GM12878 (cell line): ENCODE results near the gene EPB41L4B. TPM values are rescaled to one million over a fixed set of nuclear protein-coding genes. Genes with fewer than 3 reads are reported as not detected.

Experiments used
- ATAC-seq: fragments of 200-7000 bp; cut with Tn5 transposase; 3 replicates; pipeline ENCODE4 v1.9.1; 2020; ENCODE audit warnings: mild to moderate bottlenecking, moderate library complexity
- BruUV-seq: library from RNA; stranded (reverse); fragments of 400-500 nt; replicated peaks from 2 replicates; lab custom pipeline; 2021; lab: Mats Ljungman, UMichigan
- CTCF ChIA-PET: fragments of 300-600 bp; sonication (Branson Sonifier 250); formaldehyde crosslinking; extraction: SDS; loops from one replicate; lab custom pipeline; 2021; ENCODE audit warnings: inconsistent platforms; lab: Yijun Ruan, JAX
- POLR2A ChIA-PET: fragments of 350-600 bp; formaldehyde crosslinking; extraction: SDS; loops from one replicate; lab custom pipeline; 2021; ENCODE audit warnings: inconsistent platforms; lab: Charles Lee
- RAD21 ChIA-PET: fragments of 300-600 bp; sonication (Branson Sonifier 250); formaldehyde crosslinking; loops from one replicate; lab custom pipeline; 2023; ENCODE audit warnings: antibody characterized with exemption; ENCODE audit not compliant: unreplicated experiment; lab: Charles Lee
- SMC1A ChIA-PET: fragments of 300-600 bp; sonication (Branson Sonifier 250); formaldehyde crosslinking; loops from one replicate; lab custom pipeline; 2023; ENCODE audit not compliant: unreplicated experiment, uncharacterized antibody; lab: Charles Lee
- DNase-seq: peaks from one replicate; pipeline ENCODE4 v3.0.0-alpha.2; 2011; ENCODE audit warnings: low read depth, low spot score
- FAIRE-seq: peaks from 3 replicates; lab custom pipeline; 2011; peaks lifted over from hg19 to GRCh38; lab: Jason Lieb, UNC
- H2AFZ ChIP-seq: 2 replicates; pipeline ENCODE4 v1.6.0; 2011; ENCODE audit warnings: low read depth, low read length, control low read depth; ENCODE audit not compliant: control insufficient read depth
- H3K27ac ChIP-seq: 2 replicates; pipeline ENCODE4 v1.5.1; 2011; ENCODE audit warnings: control low read depth; ENCODE audit not compliant: control insufficient read depth, insufficient read depth
- H3K27me3 ChIP-seq, 2 experiments: replicated peaks in 1 of 2; 2 replicates each; pipeline versions ENCODE4 v1.6.0 to v1.6.1; 2011; ENCODE audit warnings: low read length in 1 of 2; ENCODE audit not compliant: control insufficient read depth in 2 of 2, insufficient read depth in 2 of 2
- H3K36me3 ChIP-seq, 2 experiments: 2 replicates each; pipeline ENCODE4 v1.5.1; 2011; ENCODE audit warnings: low read length in 1 of 2; ENCODE audit not compliant: control insufficient read depth in 2 of 2, insufficient read depth in 2 of 2
- H3K4me1 ChIP-seq: 2 replicates; pipeline ENCODE4 v1.6.1; 2011; ENCODE audit warnings: mild to moderate bottlenecking, low read length, moderate library complexity, mixed read lengths; ENCODE audit not compliant: control insufficient read depth, insufficient read depth
- H3K4me2 ChIP-seq: 2 replicates; pipeline ENCODE4 v1.6.0; 2011; ENCODE audit warnings: control low read depth; ENCODE audit not compliant: control insufficient read depth, insufficient read depth
- H3K4me3 ChIP-seq: fragments of 200-600 bp; sonication (generic); 2 replicates; pipeline ENCODE4 v1.5.1; 2016
- H3K79me2 ChIP-seq: 2 replicates; pipeline ENCODE4 v1.6.0; 2011; ENCODE audit warnings: low read length; ENCODE audit not compliant: control insufficient read depth, insufficient read depth
- H3K9ac ChIP-seq: 2 replicates; pipeline ENCODE4 v1.8.0; 2011; ENCODE audit warnings: low read length, control low read depth, mixed read lengths; ENCODE audit not compliant: control insufficient read depth, insufficient read depth
- H3K9me3 ChIP-seq: replicated peaks from 3 replicates; pipeline ENCODE4 v1.5.1; 2011; ENCODE audit warnings: mild to moderate bottlenecking, low read length; ENCODE audit not compliant: control insufficient read depth, insufficient read depth
- H4K20me1 ChIP-seq: 2 replicates; pipeline ENCODE4 v1.6.0; 2011; ENCODE audit not compliant: control insufficient read depth, insufficient read depth
- BMI1 ChIP-seq: fragments of 450-650 bp; IDR thresholded peaks from 2 replicates; pipeline ENCODE4 v1.6.1; 2016; ENCODE audit warnings: mild to moderate bottlenecking, moderate library complexity, borderline replicate concordance
- CBX3 ChIP-seq: fragments of 200-600 bp; sonication (generic); IDR thresholded peaks from 2 replicates; pipeline ENCODE4 v1.6.1; 2016; ENCODE audit warnings: low read depth, borderline replicate concordance
- CHD1 ChIP-seq: IDR thresholded peaks from 2 replicates; pipeline ENCODE4 v1.6.1; 2012; ENCODE audit warnings: low read depth, low read length, improper control_type of control experiment
- EED ChIP-seq: sonication (generic); IDR thresholded peaks from 2 replicates; pipeline ENCODE4 v1.6.1; 2016; ENCODE audit warnings: antibody characterized with exemption, low read depth
- GATAD2B ChIP-seq: fragments of 450-650 bp; conservative IDR thresholded peaks from 2 replicates; pipeline ENCODE4 v1.6.1; 2017; ENCODE audit warnings: low read depth, mild to moderate bottlenecking, moderate library complexity
- HDAC6 ChIP-seq: fragments of 200-600 bp; sonication (generic); IDR thresholded peaks from one replicate; pipeline ENCODE4 v1.8.0; 2017; ENCODE audit warnings: antibody characterized with exemption; ENCODE audit not compliant: unreplicated experiment
- IKZF2 ChIP-seq, 2 experiments: fragments of 450-650 bp; IDR thresholded peaks; 2 replicates each; pipeline ENCODE4 v1.6.1; 2017; ENCODE audit warnings: mild to moderate bottlenecking in 2 of 2, moderate library complexity in 2 of 2
- MTA2 ChIP-seq: fragments of 450-650 bp; IDR thresholded peaks from 2 replicates; pipeline ENCODE4 v1.6.1; 2016; ENCODE audit warnings: low read depth, mild to moderate bottlenecking, moderate library complexity
- NFIC ChIP-seq: IDR thresholded peaks from 2 replicates; pipeline ENCODE4 v1.6.1; 2012; ENCODE audit warnings: low read depth, mild to moderate bottlenecking, inconsistent platforms, low read length, moderate library complexity
- SMARCA5 ChIP-seq: fragments of 450-650 bp; IDR thresholded peaks from 2 replicates; pipeline ENCODE4 v1.6.1; 2017; ENCODE audit warnings: mild to moderate bottlenecking
- SREBF2 ChIP-seq: IDR thresholded peaks from 2 replicates; pipeline ENCODE4 v1.6.1; 2012; ENCODE audit warnings: mild to moderate bottlenecking, low read length
- TCF7 ChIP-seq: IDR thresholded peaks from 2 replicates; pipeline ENCODE4 v1.6.1; 2014; ENCODE audit warnings: antibody characterized with exemption, borderline replicate concordance
- WGBS: methylation state at CpG from one replicate; pipeline ENCODE4 v1.1.6; 2016; ENCODE audit warnings: low lambda C conversion rate; ENCODE audit not compliant: insufficient replicate concordance, insufficient coverage; ENCODE audit errors: missing lambda C conversion rate; 5-methylcytosine and 5-hydroxymethylcytosine counted together
- in situ Hi-C: fragments of 300-500 bp; cut with MboI; formaldehyde crosslinking; loops from 9 replicates; pipeline ENCODE4 v1.14.3; 2018; ENCODE audit warnings: mixed read lengths
- intact Hi-C: fragments of 100-400 bp; cut with micrococcal nuclease; formaldehyde crosslinking; loops from one replicate; pipeline ENCODE4 v1.14.2; 2022; ENCODE audit not compliant: unreplicated experiment
- polyA plus RNA-seq, 11 experiments: library from polyadenylated mRNA; depleted of rRNA in 4 of 11; unstranded in 6 of 11; stranded (reverse) in 5 of 11; fragments of >200 nt; fragmentation: Nextera tagmentation in 4 of 11; fragmentation: Illumina TruSeq in 1 of 11; extraction: Ambion mirVana in 4 of 11; extraction: Trizol in 1 of 11; gene quantifications; 1 replicate in 1 of 11; 2 replicates in 10 of 11; pipeline versions ENCODE4 v1.2.1 to v1.2.3, GENCODE V29; 2011 to 2016; ENCODE audit warnings: inconsistent platforms in 2 of 11, missing spikeins in 2 of 11, low read depth in 1 of 11
- total RNA-seq, 4 experiments: library from RNA; depleted of rRNA in 3 of 4; stranded (reverse); fragments of >200 nt in 3 of 4; fragmentation: Illumina TruSeq in 1 of 4; extraction: Trizol in 1 of 4; gene quantifications; 2 replicates each; pipeline versions ENCODE4 v1.2.1 to v1.2.3, GENCODE V29; 2013 to 2021
- TF ChIP-seq, protein P1 (sequence below): IDR thresholded peaks from 2 replicates; pipeline ENCODE4 v1.6.1; 2012; ENCODE audit warnings: low read depth, low read length, improper control_type of control experiment
- TF ChIP-seq, protein P2 (sequence below): IDR thresholded peaks from 2 replicates; pipeline ENCODE4 v1.6.1; 2011; ENCODE audit warnings: borderline replicate concordance, low read depth, mild to moderate bottlenecking, moderate library complexity, mixed read lengths, low read length; ENCODE audit not compliant: insufficient read depth; ENCODE audit errors: extremely low read length
- TF ChIP-seq, protein P3 (sequence below): fragments of 450-650 bp; IDR thresholded peaks from 2 replicates; pipeline ENCODE4 v1.6.1; 2018; ENCODE audit warnings: borderline replicate concordance, mild to moderate bottlenecking; ENCODE audit not compliant: partially characterized antibody

The EPB41L4B gene
- total and polyA plus RNA-seq, 10 of the 15 experiments (the other 5 are each of a cell fraction or from before 2014, with no cell fraction given): 0.04 to 0.75 (median 0.13) TPM; not detected in 1

DNA sequence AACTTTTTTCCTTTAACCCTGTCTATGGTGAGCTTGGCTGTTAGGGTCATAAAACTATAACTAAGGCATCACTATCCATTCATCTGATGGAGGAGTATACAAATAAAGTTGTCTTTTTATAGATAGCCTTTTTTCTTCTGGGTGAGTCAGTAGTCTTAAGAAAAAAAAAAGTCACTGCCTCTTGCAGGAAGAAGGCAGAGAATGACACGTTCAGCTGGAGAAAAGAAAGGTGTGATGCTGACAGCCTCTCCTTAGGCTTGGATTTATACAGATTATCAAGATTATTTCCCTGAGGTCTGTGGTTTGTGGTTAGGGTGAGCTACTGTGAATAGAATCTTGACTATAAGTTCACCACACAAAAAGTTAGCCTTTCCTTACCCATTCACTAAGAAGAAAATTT is 23.0 kb downstream of the EPB41L4B start:
- POLR2A ChIA-PET: interaction anchor here (0.7 kb wide), 1 partner anchor 250 kb away, joined by 3 read pairs; no protein-coding TSS in a partner anchor
- FAIRE-seq: no peak
- H3K27me3 ChIP-seq: no peaks in the 10 kb centered on the region; a peak in 2 of 4 replicates
- H3K36me3 ChIP-seq: no peaks in the 10 kb centered on the region
- no peaks in the 10 kb centered on the region for H3K9me3 ChIP-seq
- H3K79me2 ChIP-seq: no peaks in the 10 kb centered on the region
- in situ Hi-C loops (no loop called here), intact Hi-C loops (no loop called here)
- RAD21 ChIA-PET: no interaction called here
- BruUV-seq: no TSS peak
- WGBS: 0% methylated on average over 1 of the region's 1 CpG
- H2AFZ ChIP-seq: no peak overlapping the region
- H3K4me1 ChIP-seq: no peaks in the 10 kb centered on the region
- no peak overlapping the region for H3K9ac ChIP-seq
- SMC1A ChIA-PET: interaction anchor here (1.1 kb wide), 1 partner anchor 30 kb away, joined by 3 read pairs; no protein-coding TSS in a partner anchor
- no peak for ATAC-seq
- DNase-seq: no peak
- H3K27ac ChIP-seq: no peak overlapping the region
- H3K4me2 ChIP-seq: no peak overlapping the region
- H3K4me3 ChIP-seq: no peak overlapping the region
- H4K20me1 ChIP-seq: no peaks in the 10 kb centered on the region
- TF ChIP-seq, protein P1, sequence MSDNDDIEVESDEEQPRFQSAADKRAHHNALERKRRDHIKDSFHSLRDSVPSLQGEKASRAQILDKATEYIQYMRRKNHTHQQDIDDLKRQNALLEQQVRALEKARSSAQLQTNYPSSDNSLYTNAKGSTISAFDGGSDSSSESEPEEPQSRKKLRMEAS: no peak
- TF ChIP-seq SREBF2 (no peak), MTA2 (no peak), EED (no peak), CHD1 (no peak), GATAD2B (no peak), SMARCA5 (no peak), BMI1 (no peak), HDAC6 (no peak), NFIC (no peak), TCF7 (no peak), IKZF2 (IDR thresholded peaks at IDR 0.05) (no peak), CBX3 (no peak)
- TF ChIP-seq, protein P2, sequence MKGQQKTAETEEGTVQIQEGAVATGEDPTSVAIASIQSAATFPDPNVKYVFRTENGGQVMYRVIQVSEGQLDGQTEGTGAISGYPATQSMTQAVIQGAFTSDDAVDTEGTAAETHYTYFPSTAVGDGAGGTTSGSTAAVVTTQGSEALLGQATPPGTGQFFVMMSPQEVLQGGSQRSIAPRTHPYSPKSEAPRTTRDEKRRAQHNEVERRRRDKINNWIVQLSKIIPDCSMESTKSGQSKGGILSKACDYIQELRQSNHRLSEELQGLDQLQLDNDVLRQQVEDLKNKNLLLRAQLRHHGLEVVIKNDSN: no peak
- TF ChIP-seq, protein P3, sequence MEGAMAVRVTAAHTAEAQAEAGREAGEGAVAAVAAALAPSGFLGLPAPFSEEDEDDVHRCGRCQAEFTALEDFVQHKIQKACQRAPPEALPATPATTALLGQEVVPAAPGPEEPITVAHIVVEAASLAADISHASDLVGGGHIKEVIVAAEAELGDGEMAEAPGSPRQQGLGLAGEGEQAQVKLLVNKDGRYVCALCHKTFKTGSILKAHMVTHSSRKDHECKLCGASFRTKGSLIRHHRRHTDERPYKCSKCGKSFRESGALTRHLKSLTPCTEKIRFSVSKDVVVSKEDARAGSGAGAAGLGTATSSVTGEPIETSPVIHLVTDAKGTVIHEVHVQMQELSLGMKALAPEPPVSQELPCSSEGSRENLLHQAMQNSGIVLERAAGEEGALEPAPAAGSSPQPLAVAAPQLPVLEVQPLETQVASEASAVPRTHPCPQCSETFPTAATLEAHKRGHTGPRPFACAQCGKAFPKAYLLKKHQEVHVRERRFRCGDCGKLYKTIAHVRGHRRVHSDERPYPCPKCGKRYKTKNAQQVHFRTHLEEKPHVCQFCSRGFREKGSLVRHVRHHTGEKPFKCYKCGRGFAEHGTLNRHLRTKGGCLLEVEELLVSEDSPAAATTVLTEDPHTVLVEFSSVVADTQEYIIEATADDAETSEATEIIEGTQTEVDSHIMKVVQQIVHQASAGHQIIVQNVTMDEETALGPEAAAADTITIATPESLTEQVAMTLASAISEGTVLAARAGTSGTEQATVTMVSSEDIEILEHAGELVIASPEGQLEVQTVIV: no peak
- TF ChIP-seq, all 136 proteins: peak for 0
- CTCF ChIA-PET: interaction anchor here (0.6 to 1.2 kb wide), 2 partner anchors 172 to 886 kb away, joined by 3 read pairs; no protein-coding TSS in a partner anchor
